Eye (tissue), 1 donor: ENCODE data around the gene BTN2A1.
A peak's percentile ranks its signal among the peaks of the same experiment; 100 is the strongest.

Source experiments
- DNase-seq: peaks from one replicate; pipeline ENCODE4 v3.0.0-alpha.2; 2015

The BTN2A1 gene

DNA sequence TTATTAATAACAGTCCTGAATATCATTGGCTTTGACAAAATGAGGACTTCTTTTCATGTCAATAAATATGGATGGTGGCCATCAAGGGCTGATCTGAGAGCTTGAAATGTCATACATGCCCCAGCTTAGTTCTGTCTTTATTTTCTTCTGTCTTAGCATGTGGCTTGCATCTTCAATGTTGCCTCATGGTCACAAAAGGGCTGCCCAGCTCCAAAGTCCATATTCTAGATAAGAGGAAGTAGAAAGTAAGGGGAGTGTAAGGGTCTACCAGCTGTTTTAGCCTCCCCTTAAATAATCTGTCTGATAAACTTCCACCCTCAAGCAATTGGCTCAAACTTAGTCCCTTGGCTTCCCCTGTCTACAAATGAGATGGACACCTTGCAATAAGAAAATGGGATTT, 14.2 kb downstream of the BTN2A1 start:
- no peak for DNase-seq

DNA sequence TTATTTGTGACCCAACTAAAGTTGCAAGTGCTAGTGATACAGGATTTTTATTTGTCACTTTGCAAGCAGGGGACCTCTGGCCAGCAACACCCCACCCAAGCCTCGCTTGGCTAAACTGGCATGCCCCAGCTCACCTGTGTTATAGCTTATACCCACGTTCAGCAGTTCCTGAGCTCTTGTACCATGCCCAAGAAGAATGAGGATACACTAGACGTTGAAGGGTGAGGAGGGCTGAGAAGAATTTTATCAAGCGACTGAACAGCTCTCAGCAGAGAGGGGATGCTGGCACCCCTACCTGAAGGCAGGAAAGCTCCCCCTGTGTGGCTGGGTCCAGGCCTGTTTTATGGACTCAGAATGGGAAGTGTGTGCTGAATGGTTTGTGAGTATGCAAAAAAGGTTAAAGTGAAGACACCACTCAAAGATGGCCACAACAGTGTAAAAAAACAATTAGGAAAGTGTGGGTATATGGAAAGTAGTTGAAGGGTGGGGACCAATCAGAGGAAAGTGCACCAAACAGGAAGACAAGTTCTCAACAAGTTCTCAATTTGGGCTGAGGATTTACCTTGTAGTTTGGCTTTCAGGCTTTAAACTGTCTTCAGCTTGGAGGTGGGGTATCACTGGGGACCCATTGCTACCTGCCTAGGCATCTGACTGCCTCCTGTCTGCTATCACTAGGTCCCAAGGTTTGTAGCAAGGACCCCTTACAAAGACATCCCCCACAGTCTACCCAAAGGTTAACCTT, 15.0 kb downstream of the BTN2A1 start:
- DNase-seq: no peak

DNA sequence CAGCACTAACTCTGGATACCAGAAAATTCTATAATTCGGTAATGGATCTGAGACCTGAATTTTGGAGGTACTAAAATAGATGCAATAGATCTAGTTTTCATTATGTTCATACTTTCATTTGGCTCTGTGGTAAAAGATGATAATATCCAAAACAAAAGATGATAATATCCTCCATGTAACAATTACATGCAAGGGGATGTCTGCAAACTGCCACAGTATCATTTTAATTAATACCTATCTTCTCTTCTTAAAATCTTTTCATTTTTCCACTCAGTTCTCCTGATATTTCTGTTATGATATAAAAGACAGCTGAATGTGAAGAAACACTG, 15.6 kb downstream of the BTN2A1 start:
- no peak for DNase-seq

DNA sequence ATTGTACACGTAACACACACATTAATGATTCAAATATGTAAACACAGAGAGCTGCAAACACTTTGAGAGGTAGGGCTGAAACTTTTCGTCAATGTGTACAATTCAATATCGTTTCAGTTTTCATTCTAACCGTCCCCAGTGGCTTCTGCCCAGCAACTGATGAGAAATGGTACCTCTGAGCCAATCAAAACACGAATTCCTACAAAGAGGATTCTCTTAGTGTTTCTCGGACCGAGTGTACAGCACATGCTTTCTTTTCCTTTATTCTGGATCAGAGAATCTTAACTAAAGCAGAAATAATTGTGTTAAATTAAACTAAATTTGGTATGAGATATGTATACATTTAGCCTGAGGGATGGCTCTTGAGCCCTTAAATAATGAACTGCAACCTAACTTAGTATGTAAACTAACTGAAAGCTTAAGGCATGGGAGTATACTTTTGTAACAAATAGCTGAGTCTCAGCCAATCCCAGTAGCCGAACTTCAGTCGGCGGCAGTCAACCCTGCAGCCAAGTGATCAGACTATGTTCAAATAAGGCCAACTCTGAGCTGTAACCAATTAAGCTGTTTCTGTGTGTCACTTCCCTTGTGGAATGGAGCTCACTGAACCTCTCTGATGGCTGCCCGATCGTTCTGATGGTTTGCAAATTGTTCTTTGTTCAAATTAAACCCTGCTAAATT, 16.1 kb downstream of the BTN2A1 start:
- peak; percentile 96 for DNase-seq

DNA sequence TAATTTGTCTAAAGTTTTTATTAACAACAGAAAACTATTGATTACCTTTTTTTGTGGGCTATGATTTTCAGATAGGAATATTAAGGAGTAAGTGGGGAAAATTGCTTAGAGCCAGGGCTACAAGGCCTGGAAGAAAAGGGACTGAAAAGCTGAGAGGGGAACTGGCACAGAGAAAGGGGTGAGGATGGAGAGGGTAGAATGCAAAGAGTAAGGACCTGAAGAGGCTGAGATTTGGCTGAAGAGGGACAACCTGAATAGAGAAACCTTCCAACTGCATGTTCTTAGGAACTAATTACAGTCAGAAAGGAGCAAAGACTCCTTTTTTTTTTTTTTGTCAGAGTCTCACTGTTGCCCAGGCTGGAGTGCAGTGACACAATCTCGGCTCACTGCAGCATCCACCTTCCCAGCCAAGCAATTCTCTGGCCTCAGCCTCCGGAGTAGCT, 16.7 kb downstream of the BTN2A1 start:
- no peak for DNase-seq

DNA sequence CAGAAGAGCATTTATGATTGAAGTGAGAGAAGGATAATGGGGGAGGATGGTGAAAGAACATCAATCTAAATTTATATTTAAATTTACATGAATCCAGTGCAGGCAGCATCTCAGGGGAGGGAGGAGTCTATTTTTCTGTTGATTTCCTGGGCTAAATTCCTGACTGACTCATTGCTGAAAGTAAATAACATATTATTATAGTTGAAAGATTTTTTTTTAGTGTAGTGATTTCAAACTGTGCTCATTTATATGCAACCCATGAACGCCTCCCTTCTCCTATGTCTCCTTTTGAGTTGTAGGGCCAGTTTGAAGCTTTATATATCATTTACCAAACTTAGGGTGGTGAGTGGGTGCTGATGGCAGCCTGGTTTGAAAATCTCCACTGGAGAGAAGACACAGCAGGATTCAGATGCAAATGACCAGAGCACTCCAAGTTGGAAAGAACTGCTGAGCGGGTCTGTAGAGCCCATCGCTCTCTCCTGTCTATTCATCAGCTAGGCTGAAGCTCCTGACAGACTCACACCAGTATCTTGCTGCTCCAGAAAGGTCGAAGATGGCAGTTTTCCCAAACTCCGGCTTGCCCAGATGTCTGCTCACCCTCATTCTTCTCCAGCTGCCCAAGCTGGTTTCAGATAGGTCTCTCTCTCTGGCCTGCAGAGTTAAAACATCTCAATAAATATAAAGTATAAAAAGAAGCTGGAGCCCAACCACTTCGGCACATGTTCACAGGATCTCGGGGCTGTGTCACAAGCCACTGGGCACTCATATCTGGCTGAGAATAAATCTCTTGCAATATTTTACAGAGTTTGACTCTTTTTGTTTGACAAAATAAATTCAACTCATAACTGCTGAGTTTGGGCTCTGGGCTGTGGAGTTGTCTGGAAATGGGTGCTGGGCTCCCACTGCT, 18.3 kb downstream of the BTN2A1 start:
- no peak for DNase-seq

DNA sequence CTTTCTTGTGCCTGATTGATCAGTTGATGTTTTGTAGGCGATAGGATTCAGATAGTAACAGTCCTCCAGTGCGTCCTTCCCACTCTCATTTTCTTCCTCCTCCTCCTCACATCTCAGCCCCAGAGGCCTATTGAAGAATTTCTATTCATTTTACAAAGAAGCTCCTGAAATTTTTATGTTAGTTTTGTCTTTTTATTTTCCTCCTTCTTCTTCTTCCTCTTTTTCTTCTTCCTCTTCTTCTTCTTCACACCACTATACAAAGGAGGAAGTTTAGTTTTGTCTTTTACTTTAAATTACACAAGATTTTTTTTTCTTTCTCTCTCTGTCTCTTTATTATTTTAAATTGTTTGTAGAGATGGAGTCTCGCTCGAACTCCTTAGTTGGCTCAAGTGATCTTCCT, 19.1 kb downstream of the BTN2A1 start:
- no peak for DNase-seq

DNA sequence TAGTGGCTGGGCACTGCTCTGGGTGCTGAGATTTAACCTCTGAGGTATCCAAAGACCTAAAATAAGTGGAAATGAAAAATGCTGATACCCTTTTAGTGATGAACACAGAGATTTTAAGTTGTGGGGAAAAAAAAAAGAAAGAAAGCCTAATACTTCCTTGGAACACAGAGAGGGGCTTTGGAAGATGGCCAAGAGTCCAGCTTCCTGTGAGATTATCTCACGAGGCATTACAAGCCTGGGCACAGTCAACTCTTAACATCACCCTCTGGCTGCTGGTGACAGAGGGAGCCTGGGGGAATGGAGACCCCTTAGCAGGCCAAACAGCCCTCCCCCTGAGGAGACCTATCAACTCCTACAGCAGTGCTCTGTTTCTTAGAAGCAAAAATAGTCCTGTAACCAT, 19.7 kb downstream of the BTN2A1 start:
- DNase-seq: no peak

DNA sequence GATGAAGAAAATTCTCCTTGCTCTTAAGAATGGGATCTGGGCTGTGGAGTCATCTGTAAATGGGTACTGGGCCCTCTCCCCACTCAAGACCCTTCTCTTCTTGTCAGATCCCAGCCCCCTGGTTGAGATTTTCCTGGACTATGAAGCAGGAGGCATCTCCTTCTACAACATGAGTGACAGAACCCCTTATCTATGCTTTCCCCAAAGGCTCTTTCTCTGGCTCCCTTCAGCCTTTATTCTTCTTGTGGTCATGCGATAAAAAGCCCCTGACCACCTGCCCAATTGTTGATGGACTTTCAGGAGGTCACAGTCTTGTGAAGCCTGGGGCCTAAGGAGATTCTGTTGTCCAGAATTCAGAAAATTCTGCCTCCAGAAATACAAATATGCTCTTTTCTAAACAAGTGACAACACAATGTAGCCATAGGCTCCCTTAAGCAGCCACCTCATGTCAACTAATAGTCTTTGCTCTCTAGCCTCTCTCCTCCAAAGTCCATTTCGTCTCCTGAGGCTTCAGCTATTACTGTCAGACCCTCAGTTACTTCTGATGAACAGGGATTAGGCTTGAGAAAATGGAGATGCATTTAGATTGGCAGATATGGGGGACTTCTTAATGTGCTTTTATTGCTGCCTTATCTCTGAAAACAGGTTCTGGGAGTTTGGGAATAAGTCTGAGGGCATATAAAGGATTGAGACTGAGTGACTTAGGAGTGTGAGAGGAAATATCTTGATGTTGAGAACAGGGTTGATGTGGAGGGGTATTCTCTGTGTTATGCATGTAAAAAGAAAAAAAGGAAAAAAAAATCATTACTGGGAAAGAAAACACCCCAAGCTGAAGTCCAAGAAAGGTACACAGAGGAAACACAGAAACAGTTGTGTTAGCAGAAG, 20.6 kb downstream of the BTN2A1 start:
- DNase-seq: no peak

DNA sequence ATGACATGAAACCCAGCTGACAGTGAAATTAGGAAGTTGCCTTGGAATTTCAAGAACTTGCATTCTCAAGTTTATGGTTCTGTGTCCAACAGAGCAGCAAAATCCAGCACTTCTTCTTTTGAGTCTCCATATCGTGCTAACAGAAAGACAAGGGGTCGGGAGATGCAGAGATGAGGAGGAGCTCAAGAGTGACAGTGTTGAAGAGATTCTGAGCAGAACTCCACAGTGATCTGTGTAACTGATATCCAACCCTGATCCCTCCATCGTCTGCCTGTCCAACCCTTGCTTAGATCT, 21.2 kb downstream of the BTN2A1 start:
- DNase-seq: no peak

DNA sequence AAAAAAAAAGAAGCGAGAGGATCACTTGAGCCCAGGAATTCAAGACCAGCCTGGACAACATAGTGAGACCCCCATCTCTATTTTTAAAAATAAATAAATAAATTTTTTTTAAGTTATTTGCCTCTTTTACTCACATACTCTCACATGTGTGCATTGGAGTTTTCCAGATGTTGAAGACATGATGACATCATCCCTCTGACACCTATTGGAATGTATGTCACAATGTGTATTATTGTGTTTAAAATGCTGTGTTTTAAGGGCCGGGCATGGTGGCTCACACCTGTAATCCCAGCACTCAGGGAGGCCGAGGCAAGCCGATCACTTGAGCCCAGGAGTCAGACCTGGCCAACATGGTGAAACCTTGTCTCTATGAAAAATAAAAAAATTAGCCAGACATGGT, 24.6 kb downstream of the BTN2A1 start:
- DNase-seq: no peak

DNA sequence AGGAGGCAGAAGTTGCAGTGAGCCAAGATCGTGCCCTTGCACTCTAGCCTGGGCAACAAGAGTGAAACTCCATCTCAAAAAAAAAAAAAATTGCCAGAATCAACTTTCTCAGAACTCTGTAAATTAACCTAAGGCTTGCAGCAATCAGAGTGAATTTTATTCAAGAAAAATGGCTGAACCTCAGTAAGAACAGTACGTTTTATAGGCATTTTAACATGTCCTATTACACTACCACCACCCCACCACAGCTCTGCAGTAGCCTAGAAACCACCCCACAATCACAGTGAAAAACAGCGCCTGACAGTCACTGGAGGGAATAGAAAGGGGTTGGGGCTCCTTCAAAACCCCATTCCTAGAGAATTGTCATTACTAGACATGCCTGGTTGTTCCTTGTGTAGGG, 26.0 kb downstream of the BTN2A1 start:
- DNase-seq: no peak

DNA sequence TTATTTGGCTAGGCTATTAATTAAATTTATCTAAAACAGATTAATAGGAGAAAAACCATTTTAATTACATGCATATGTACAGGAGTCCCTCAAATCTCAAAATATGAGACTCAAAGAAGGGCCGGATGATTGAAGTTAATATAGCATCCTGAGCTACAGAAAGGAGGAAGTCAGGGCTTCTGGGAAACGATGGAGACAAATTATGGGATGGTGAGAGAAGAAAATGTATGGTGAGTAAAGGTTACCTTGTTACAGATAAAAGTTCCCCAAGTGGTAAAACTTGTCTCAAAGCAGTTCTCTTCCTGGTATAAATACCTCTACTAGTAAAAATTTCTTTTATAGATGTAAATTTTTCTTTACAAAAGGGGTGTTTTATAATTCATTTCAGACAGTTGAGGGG, 26.4 kb downstream of the BTN2A1 start:
- DNase-seq: no peak

DNA sequence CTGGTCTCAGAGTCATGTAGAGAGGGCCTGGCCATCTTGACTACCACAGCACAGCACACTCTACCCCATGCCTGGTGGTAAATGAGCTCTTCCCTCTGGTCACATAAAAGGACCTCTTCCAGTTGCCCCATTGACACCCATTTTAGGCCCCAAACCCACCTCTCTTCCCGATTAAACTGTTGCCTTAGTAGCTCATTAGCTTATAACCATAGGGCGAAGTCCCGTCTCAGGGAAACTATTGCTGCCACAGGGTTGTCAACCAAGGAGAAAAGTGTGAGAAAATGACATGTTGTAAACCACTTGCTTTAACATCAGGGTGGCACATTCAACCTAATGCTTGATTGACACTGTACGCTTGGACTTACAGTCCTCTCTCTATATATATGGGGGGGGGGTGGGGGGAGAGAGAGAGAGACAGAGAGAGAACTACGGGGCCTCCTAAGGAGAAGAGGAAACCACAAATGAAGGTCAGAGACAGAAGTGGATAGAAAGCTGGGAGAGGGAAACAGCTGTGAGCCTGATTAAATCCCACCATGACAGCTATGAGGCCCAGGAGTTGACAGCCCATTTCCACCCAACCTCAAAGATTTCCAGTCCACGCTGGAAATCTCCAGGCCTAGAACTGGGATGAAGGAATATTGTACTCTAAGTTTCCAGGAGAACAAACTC, 27.5 kb downstream of the BTN2A1 start:
- no peak for DNase-seq

DNA sequence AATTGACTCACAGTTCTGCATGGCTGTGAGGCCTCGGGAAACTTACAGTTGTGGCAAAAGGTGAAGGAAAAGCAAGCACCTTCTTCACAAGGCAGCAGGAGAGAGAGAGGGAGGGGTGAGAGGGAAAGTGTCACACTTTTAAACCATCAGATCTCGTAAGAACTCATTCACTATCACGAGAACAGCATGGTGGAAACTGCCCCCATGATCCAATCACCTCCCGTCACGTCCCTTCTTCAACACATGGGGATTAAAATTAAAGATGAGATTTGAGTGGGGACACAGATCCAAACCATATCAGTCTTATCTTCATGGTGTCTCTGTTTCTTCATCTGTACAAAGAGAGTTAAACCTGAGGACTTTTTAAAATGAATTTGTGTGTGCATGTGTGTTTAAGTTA, 28.6 kb downstream of the BTN2A1 start:
- no peak for DNase-seq

DNA sequence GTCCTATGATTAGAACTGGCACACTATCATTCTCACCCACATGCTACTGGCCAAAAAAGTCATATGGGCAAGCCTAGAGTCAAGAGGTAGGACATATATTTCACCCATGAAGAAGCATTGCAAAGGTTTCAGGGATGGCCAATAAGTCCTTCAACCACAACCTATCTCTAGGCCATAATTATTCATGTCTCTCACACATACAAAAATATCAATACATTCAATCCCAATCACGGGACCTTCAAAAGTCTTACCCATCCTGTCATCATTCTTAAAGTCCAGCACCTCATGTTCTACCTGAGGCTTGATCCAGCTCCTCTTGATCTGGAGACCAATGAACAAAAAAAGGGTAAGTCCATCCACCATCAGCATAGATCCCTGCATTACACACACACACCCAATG, 29.7 kb downstream of the BTN2A1 start:
- DNase-seq: no peak

DNA sequence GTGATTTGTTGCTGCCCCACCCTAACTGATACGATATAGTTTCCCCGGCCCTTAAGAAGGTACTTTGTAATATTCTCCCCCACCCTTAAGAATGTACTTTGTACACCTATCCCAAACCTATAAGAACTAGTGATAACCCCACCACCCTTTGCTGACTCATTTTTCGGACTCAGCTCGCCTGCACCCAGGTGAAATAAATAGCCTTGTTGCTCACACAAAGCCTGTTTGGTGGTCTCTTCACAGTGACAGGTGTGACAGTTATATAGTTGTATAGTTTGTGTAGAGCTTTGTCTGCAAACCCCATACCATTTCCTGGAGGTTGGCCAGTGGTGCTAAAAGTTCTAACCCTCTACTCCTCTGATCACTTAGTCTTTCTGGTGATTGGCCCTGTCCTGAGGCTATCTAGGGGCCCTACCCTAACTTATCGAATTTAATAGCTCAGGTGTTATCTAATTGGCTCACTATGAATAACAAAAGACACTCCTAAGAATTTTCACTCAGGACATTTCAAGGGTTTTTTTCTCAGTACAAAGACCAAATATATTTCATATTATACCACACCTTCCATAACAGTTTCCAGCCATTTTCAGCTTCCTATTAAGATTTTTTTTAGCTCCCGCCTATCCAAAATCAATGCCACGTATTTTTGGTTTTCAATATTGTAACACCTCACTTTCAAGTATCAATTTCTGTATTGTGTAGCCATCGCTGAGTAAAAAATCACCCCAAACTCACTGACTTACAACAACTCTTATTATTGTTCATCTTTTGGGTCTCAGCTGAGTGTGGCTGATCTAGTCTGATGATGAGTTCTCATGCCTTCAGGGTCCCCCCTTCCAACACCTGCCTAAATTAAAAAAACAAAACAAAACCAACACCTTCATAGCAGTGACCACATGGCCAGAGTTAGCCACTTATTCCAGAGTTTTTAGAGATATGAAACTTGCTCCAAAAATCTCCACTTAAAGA, 32.5 kb downstream of the BTN2A1 start:
- no peak for DNase-seq

DNA sequence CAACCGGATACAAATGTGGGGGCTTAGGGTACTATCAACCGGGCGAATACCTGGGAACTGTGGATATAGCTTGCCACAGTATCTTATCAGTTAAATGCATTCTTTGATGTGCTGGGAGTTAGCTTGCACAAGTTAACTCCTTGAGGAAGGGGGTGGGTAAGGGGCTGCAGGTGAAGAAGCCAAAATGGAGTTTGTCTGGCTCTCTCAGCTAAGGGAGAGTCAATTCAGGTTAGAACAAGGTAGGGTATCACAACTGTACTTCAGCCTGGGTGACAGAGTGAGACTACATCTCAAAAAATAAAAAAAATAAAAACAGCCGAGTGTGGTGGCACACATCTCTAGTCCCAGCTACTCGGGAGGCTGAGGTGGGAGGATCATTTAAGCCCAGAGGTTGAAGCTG, 33.8 kb downstream of the BTN2A1 start:
- DNase-seq: no peak

DNA sequence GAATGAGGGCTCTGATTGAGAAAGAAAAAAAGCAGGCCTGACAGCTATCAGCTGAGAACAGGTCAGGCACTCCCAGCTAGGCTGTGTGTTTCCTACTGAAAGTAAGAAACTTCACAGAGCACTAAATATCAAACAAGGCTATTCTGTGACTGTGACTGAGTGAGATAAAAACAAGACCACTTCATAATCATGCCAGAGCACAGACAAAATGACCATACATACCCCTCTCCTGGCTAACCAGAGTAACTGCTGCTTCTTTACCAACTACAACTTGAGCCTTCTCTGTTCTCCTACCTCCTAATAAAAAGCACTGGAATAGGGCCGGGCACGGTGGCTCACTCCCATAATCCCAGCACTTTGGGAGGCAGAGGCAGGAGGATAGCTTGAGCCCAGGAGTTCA, 35.5 kb downstream of the BTN2A1 start:
- DNase-seq: no peak

DNA sequence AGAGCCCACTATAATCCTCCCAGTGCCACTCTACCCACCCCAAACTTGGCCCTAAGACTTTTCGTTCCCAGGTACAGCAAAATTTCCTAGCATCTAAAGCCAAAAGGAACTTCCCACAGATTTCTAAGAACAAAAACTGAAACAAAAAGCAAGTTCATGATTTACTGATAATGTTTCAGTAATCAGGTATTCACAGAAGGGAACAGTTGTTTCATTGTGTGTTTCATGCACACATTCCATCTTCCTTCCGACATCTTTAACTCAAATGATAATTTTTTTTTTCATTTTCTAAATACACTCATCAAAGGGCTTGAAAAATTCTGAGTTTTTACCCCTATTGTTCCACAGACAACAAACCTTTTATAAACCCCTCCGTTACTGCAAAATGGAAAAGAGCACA, 36.4 kb downstream of the BTN2A1 start:
- no peak for DNase-seq

DNA sequence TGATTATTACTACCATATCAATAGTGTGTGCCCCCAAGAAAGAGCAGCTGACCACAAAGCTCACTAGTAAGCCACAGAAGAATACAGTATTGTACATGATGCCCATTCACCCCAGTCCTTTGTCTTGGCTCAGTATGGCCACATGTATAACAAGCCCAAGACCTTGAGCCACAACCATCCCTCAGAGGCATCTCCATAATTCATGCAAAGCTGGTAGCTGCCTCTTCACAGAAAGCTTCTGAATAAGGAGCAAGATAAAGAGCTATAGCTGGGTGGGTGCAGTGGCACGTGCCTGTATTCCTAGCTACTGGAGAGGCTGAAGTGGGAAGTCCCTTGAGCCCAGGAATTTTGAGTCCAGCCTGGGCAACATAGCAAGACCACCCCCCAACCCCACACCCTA, 37.5 kb downstream of the BTN2A1 start:
- DNase-seq: no peak
